NB4 (cell line): ENCODE measurements around the gene BOD1.

ENCODE experiments used
- CTCF ChIP-seq: IDR thresholded peaks from one replicate; pipeline ENCODE4 v1.5.1; 2012; ENCODE audit warnings: low read depth, low read length
- MYC ChIP-seq: IDR thresholded peaks from 2 replicates; pipeline ENCODE4 v1.6.1; 2011; ENCODE audit warnings: low read depth, low read length
- POLR2A ChIP-seq: IDR thresholded peaks from 2 replicates; pipeline ENCODE4 v1.6.1; 2011; ENCODE audit warnings: mild to moderate bottlenecking; ENCODE audit not compliant: insufficient read length; ENCODE audit errors: extremely low read depth
- TF ChIP-seq, protein P1 (sequence below): IDR thresholded peaks from 2 replicates; pipeline ENCODE4 v1.6.1; 2011; ENCODE audit warnings: low read depth, low read length

- TF ChIP-seq CTCF (no peak), POLR2A (no peak), MYC (no peak)
- TF ChIP-seq, protein P1, sequence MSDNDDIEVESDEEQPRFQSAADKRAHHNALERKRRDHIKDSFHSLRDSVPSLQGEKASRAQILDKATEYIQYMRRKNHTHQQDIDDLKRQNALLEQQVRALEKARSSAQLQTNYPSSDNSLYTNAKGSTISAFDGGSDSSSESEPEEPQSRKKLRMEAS, result no peak
Measured at GRCh38 chr5:173582216-173583111, 34.0 kb downstream of the BOD1 start.
